ENCODE measurements around the gene HSPB7.
"Not testable (repeated sequence)": the region's sequence is repeated elsewhere in the genome, so short reads cannot be mapped to it uniquely, and the experiment has no call there.

Gene HSPB7

GRCh38 chr1:16005597-16005996 is 12.2 kb downstream of the HSPB7 start:
- DNase-seq (ENCODE audit: low read depth in 1 of 2, low spot score in 1 of 2): no peak
- Histone ChIP-seq H3K4me3 (replicated peaks; ENCODE audit: insufficient read depth, low read length) (no peak overlapping the region), H3K27me3 (ENCODE audit: insufficient read depth, poor library complexity, severe bottlenecking) (no peaks in the 10 kb centered on the region), H3K27ac (replicated peaks) (no peak overlapping the region)
- no peak for TF ChIP-seq CTCF (IDR thresholded peaks at IDR 0.05; ENCODE audit: insufficient read depth, low read length)
- TF ChIP-seq GABPA (IDR thresholded peaks at IDR 0.05; ENCODE audit: low read depth): no peak
- TF ChIP-seq POLR2AphosphoS5 (IDR thresholded peaks at IDR 0.05; ENCODE audit: low read depth): no peak
- TF ChIP-seq SPI1 (IDR thresholded peaks at IDR 0.05; ENCODE audit: borderline replicate concordance, low read depth): no peak

GRCh38 chr1:16001274-16001673 is 16.6 kb downstream of the HSPB7 start:
- H3K4me3 ChIP-seq (replicated peaks; ENCODE audit: insufficient read depth, low read length); H3K27me3 ChIP-seq (ENCODE audit: insufficient read depth, poor library complexity, severe bottlenecking); DNase-seq (ENCODE audit: low read depth in 1 of 2, low spot score in 1 of 2); H3K27ac ChIP-seq (replicated peaks): not testable (repeated sequence)

- TF ChIP-seq POLR2AphosphoS5 (IDR thresholded peaks at IDR 0.05; ENCODE audit: low read depth) (no peak), SPI1 (IDR thresholded peaks at IDR 0.05; ENCODE audit: borderline replicate concordance, low read depth) (no peak), REST (IDR thresholded peaks at IDR 0.05; ENCODE audit: insufficient replicate concordance, low read depth) (no peak), GABPA (IDR thresholded peaks at IDR 0.05; ENCODE audit: low read depth) (no peak), CTCF (IDR thresholded peaks at IDR 0.05; ENCODE audit: insufficient read depth, low read length) (no peak)
- Histone ChIP-seq H3K27ac (replicated peaks) (no peak overlapping the region), H3K4me3 (replicated peaks; ENCODE audit: insufficient read depth, low read length) (no peak overlapping the region), H3K27me3 (ENCODE audit: insufficient read depth, poor library complexity, severe bottlenecking) (no peaks in the 10 kb centered on the region)
- no peak for DNase-seq (ENCODE audit: low read depth in 1 of 2, low spot score in 1 of 2)
Measured at GRCh38 chr1:15998929-15999328, 18.9 kb downstream of the HSPB7 start.

- no peak for TF ChIP-seq CTCF (IDR thresholded peaks at IDR 0.05; ENCODE audit: insufficient read depth, low read length)
- no peak overlapping the region for H3K4me3 ChIP-seq (replicated peaks; ENCODE audit: insufficient read depth, low read length)
Measured at GRCh38 chr1:15997637-15998280, 20.1 kb downstream of the HSPB7 start.

GRCh38 chr1:15997076-15997585 is 20.7 kb downstream of the HSPB7 start:
- no peak overlapping the region for H3K4me3 ChIP-seq (replicated peaks; ENCODE audit: insufficient read depth, low read length)
- no peak for DNase-seq (ENCODE audit: low read depth in 1 of 2, low spot score in 1 of 2)
- no peaks in the 10 kb centered on the region for H3K27me3 ChIP-seq (ENCODE audit: insufficient read depth, poor library complexity, severe bottlenecking)
- TF ChIP-seq SPI1 (IDR thresholded peaks at IDR 0.05; ENCODE audit: borderline replicate concordance, low read depth): no peak
- TF ChIP-seq POLR2AphosphoS5 (IDR thresholded peaks at IDR 0.05; ENCODE audit: low read depth): no peak
- no peak for TF ChIP-seq REST (IDR thresholded peaks at IDR 0.05; ENCODE audit: insufficient replicate concordance, low read depth)
- TF ChIP-seq CTCF (IDR thresholded peaks at IDR 0.05; ENCODE audit: insufficient read depth, low read length): no peak
- TF ChIP-seq GABPA (IDR thresholded peaks at IDR 0.05; ENCODE audit: low read depth): no peak
- H3K27ac ChIP-seq (replicated peaks): no peak overlapping the region

More at GRCh38 chr1:15997637-15998280, 20.1 kb downstream of the HSPB7 start:
- no peaks in the 10 kb centered on the region for H3K27me3 ChIP-seq (ENCODE audit: insufficient read depth, poor library complexity, severe bottlenecking)
- H3K27ac ChIP-seq (replicated peaks): no peak overlapping the region
- DNase-seq (ENCODE audit: low read depth in 1 of 2, low spot score in 1 of 2): no peak

Data from HL-60 (cell line).